NCI-H1930 (cell line): ENCODE results near the gene ACTG1.

Source experiments
- DNase-seq, 2 experiments: peaks; one replicate each; lab custom pipeline; 2025; lab: John Stamatoyannopoulos, UW

Gene ACTG1

DNA sequence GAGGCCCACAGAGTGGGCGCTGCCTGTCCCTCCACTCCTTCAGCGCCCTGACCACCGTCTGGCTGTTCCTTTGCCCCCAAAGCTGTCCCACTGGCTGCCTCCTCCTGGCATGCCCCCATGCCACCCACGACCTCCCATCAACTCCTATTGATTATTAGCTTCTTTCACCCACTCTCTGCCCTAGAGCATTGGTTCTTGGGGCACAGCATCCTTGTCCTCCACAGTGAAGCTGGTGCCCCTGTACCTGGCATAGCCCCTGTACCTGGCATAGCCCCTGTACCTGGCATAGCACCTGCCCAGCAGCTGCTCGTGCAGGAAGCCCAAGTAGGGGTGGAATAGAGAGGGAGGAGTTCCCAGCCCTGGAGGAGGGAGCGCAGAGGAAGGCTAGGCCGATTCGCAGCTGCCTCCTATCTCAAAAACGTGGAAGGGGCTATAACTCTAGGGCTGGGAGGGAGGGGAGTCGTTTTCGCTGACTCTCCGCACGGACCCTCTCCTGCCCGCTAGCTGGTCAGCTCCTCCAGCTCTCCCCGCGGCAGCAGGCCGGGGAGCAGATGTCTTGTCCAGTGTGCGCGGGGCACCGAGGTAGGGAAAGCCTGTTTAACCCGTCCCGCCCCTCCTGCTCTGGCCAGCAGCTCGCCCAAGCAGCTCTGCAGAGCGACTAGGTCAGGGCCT lies 5.7 kb upstream of the ACTG1 start:
- no peak for DNase-seq

DNA sequence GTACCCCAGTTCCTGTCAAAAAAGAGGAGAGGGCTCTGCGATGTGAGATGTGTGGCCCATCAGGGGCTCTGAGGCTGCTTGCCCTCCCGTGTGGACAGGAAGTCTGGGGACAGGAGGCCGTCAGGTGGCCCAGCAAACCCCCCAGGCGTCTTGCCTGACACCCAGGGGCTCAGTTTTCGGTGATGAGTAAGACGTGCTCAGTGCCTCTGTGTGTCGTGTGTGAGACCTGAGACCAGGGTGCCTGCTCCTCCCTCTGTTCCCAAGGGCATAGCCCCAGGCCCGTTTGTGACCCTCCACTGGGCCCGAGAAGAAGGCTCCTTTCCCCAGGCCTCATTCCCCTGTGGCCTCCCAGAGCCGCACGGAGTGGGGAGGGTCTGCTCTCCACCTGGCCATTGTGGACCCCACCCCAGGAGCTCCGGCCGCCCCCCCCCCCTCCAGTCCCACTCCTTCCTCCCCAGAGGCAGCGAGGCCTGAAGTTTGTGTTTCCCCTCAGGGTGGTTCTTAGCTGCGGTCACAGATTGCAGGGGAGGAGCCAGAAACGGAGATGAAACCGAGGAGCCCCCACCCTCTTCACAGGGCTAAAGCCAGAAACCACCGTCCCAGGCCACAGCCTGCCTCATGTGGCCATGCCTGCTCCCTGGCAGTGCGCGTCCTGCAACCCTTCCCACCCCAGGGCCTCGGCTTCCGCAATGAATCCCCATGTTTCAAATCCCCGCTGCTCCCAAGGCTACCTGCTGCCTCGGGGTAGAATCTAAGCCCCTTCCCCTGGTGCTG lies 4.9 kb upstream of the ACTG1 start:
- DNase-seq = no peak

DNA sequence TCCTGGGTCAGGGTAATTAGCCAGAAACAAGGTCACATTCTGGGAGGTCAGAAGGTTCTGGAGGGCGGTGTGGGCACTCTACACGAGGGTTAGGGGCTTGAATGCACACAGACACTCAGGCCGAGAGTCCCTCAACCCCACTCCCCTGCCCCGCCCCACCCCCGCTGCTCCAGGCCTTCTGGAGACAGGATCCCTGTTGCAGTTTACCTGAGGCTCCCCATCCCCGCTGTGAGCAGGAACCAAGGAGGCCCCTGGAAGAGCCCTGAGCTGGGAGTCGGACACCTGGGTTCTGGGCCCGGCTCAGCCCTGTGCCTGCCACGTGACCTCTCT lies 4.4 kb upstream of the ACTG1 start:
- DNase-seq = no peak

DNA sequence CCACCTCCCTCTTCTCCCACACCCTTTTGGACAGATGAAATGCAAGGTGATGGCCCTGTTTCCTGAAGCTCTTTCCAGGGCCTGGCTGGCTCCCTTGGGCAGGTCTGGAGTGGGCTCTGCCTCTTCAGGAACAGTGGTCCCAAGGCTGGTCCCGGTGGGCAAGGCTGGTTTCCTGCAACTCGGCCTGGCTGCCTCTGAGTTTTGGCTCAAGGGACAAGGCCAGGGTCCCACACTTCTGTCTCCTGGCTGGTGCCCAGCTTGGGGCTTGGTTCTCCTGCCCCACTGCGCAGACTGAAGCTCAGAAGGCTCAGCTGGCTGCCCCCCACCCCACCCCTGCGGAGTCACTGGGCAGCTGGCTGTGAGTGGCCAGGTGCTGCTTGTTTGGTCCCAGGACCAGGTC lies 3.8 kb upstream of the ACTG1 start:
- no peak for DNase-seq

DNA sequence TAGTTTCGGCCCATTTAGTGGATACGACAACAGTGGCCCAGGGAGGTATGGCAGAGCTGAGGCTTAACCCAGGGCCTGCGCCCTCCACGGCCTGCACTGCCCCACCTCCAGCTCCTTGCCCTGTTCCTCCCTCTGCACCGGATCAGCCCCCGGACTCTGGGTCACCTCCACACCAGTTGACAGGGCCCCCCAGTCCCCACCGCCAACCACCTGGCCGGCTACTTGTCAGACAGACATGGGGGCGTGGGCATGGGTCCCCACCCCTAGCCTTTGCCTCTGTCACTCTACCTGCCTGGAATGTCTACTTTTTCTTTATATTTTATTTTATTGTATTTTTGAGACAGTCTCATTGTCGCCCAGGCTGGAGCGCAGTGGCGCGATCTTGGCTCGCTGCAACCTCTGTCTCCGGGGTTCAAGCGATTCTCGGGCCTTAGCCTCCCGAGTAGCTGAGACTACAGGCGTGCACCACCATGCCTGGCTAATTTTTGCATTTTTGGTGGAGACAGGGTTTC lies 3.0 kb upstream of the ACTG1 start:
- DNase-seq = no peak

DNA sequence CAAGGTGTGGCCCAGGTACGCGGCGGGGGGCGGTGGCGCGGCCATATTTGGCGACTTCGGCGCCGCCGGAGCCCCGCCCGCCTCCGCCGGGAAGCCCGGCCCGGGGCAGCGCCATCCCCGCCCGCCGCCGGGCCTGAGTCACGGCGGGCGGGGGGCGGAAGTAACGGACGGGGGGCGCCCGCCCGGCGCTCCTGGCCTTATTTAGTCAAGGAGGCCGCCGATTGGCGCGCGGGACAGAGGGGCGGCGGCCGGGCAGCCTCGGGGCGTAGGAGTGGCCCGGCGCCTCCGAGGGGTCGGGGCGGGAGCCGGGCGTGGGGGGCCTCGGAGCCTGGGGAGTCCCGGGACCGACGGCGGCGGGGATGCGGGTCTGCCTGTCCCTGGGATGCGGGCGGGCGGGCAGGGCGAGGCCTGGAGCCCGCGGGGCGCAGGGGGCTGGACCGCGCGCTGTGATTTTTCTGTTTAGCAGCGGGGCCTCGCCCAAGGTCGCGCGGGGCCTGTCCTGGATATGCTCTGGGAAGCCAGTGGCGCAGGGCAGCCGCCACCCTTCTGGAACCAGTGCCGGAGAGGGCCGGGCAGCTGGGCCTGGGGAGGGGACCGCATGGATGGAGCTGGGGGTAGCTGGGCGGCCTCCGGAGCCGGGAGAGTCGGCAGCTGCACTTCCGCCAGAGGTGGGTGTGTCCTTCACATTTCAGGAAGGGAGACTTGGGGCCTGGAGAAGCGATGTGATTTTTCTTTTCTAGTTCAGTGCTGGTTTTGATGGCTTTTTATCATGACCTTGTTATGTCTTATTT lies 2.3 kb upstream of the ACTG1 start:
- peak; percentile 78 to 87 for DNase-seq

DNA sequence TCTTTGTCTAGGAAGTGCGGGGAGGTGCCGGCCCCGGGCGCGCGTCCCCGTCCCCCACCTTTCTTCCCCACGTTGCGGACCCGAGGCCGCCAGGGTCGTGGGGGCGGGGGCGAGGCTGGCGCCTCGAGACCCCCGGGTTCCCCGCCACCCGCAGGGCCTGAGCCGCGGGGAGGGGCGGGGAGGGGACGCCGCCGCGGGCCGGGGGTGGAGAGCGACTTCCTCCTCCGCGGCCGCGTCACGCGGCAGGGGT lies 1.8 kb upstream of the ACTG1 start:
- DNase-seq = no peak

DNA sequence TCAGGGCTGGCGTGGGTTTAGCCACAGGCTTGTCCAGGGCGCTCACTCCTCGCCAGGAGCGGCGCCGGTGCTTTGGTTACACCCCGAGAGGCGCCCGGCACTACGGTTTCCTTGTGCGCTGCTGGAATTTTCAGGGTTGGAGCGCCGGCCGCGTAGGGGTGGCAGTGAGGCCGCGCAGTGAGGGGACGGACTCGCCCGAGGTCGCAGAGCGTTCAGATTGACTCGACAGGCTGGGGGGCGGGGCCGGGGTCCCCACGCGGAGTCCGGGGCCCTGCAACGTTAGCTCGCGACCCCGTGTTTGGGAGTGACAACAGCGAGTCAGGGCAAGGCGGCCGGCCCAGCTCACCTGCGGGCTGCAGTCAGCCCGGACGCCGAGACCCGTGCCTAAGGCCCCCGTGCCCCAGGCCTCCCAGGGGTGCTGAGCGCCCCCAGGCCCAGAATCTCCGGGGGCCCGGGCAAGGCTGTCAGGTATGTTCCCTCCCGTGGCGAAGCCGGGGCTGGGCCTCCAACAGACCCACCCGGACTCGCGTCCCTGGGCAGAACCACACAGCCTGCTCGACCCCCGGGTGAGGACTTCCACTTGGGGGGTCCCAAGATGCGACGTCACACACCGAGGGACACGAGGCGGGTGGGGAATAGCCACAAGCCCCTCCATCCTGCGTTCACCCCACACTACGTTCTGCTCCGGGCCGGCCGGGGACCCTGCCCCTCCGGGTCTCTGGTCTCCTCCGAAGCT lies 1.3 kb upstream of the ACTG1 start:
- DNase-seq = peak; percentile 65 to 83

DNA sequence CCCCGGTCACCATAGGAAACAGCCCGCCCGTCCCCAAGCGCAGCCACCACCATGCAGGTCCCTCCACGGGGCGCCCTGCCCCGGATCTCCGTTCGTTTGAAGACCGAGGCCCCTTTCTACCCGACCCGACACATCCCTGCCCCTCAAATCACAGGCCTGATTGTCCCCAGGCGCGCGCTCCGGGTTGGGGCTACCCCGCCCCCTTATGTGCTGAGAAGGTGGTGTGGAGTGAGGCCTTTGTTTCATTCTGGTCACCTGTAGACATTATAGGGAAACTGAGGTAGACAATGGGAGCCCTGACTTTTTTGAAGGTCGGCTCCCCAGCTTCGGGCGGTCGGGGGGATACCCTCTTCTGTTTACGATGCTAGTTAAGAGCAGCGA lies 763 bp upstream of the ACTG1 start:
- peak; percentile 68 to 83 for DNase-seq

DNA sequence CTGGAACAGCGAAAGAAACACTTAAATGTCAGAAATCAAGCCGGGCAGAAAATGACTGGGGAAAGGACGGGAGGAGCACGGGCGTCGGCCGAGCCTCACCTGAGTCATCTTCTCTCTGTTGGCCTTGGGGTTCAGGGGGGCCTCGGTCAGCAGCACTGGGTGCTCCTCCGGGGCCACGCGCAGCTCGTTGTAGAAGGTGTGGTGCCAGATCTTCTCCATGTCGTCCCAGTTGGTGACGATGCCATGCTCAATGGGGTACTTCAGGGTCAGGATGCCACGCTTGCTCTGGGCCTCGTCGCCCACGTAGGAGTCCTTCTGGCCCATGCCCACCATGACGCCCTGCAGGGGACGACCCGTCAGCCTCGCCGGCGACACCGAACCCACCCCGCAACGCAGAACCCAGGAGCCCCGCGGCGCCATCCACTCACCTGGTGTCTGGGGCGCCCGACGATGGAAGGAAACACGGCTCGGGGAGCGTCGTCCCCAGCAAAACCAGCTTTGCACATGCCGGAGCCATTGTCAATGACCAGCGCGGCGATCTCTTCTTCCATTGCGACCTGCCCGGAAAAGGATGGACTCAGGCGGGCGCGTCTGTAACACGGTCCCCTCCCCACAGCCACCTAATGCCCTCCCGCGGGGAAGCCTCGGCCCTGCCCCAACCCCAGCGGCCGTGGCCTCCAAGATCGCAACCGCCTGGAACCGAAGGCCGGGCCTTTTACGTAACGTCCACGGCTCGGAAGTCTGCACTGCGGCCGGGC lies 616 bp downstream of the ACTG1 start:
- DNase-seq = no peak

DNA sequence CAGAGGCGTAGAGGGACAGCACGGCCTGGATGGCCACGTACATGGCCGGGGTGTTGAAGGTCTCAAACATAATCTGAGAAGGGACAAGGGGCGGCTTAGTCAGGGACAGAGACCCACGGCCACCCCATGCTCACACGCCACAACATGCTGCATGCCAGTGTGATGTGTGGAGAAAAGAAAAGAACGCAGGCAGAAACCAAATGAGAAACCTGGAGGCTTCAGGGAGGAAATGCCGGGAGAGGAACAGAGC lies 1.1 kb downstream of the ACTG1 start:
- DNase-seq = no peak

DNA sequence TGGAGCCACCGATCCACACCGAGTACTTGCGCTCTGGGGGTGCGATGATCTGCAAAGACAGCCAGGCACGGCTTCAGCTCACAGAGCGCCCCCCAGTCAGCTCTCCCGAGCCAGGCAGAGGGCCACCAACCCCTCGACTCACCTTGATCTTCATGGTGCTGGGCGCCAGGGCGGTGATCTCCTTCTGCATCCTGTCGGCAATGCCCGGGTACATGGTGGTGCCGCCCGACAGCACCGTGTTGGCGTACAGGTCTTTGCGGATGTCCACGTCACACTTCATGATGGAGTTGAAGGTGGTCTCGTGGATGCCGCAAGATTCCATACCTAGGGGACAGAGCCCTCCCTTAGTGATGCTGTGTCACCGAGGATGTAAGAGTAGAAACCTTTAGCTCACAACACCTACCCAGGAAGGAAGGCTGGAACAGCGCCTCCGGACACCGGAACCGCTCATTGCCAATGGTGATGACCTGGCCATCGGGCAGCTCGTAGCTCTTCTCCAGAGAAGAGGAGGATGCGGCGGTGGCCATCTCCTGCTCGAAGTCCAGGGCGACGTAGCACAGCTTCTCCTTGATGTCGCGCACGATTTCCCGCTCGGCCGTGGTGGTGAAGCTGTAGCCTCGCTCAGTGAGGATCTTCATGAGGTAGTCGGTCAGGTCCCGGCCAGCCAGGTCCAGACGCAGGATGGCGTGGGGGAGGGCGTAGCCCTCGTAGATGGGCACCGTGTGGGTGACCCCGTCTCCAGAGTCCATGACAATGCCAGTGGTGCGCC lies 1.6 kb downstream of the ACTG1 start:
- no peak for DNase-seq

DNA sequence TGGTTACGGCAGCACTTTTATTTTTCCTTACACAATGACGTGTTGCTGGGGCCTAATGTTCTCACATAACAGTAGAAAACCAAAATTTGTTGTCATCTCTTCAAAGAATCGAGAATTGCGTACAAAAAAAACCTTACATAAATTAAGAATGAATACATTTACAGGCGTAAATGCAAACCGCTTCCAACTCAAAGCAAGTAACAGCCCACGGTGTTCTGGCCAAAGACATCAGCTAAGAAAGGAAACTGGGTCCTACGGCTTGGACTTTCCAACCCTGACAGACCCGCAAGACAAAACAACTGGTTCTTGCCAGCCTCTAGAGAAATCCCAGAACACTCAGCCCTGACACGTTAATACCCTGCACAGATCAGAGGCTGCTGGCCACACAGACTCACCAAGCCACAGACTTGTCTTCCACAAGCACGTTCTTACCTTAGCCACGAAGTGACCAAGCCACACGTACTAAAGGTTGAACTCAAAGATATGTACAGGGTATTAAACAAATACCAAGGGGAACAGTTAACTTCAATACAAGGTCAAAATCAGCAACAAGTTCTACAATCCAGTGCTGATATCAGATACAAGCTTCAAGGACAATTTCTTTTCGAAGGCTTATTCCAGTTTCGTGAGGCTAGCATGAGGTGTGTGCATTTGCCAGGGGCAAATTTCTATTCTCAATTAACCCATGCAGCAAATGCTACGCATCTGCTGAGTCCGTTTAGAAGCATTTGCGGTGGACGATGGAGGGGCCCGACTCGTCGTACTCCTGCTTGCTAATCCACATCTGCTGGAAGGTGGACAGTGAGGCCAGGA lies 2.4 kb downstream of the ACTG1 start:
- no peak for DNase-seq

DNA sequence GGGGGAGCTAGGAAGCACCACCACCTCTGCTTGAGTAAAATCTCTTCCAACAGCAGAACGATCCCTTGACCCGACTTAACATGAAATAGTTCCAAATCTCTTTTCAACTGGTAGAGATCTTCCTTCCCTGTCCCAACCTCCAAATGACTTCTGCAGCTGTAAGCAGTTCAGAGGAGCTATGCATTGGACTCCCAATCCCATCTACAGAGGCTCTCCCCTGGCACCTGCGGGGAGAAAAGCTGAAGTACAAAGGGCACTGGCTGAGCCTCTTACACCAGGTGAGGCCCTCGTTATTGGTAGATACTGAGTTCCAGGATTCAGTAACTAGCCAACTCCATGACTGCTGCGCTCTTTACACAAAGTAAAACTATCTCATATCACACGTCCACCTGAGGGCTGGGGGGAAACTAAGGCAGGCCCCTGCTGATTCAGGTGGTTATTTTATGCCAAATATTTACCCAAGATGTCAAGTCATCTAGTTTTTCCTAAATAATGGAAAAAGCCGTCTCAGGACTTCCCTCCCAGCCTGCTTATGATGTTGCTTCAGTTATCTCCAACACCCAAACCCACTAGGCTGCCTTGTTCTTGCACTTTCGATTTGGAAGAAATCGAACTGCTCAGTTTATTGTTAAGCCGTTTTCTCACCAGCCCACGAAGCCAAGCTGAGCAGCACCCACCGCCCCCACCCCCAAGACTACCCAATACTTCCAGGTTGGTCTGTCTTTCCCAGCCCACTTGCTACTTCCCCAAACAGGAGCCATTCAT lies 3.2 kb downstream of the ACTG1 start:
- DNase-seq = no peak

DNA sequence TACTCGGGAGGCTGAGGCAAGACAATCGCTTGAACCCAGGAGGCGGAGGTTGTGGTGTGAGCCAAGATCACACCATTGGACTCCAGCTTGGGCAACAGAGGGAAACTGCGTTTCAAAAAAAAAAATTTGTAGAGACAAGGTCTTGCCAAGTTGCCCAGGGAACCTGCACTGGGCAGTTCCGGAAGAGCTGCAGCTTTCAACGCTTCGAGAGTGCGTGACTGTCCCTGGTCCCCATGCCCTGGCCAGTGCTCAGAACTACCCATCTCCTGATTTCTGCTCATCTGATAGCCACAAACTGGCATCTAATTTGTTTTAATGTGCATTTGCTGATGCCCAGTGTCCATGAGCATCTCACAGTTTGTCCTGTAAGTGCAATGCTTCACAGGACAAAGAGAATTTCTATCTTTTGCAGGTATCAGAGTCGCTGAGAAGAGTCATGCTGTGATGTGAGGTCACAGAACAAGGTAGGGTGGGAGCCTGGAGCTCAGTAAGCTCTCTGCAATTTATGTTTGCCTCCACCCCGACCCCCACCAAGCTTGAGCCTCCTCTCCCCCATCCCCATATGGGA lies 3.9 kb downstream of the ACTG1 start:
- no peak for DNase-seq

DNA sequence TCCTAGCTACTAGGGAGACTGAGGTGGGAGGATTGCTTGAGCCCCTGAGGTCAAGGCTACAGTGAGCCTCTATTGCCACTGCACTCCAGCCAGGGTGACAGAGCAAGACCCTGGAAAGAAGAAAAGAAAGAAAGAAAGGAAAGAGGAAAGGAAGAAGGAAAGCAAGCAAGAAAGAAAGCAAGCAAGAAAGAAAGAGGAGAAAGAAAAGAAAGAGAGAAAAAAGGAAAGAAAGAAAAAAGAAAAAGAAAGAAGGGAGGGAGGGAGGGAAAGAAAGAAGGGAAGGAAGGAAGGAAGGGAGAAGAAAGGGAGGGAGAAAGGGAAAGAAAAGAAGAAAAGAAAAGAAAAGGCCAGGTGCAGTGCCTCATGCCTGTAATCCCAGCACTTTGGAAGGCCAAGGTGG lies 9.0 kb downstream of the ACTG1 start:
- no peak for DNase-seq

DNA sequence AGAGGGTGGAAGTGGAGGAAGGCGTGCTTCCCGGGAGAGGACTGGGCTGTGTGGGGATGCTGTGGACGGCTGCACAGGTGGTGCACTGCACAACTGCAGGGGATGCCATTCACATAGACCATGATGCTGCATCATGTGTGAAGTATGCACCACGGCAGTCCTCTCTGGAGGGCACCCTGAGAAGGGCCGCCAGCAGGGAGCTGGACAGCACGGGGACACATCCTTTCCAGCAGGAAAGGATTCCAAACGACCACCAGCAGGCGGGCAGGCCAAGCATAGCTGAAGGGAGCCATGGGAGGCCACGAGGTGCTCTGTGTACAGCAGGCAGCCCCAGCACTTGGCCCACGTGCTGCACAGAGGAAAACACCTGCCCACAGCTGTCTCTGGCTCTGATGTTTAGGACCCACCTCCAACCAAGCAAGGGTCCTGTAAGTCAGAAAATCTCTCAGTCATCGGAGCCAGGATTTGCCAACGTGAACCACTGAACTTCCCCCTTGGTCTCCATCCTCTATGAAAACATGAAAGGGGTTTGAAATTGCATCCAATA lies 10.1 kb downstream of the ACTG1 start:
- no peak for DNase-seq

DNA sequence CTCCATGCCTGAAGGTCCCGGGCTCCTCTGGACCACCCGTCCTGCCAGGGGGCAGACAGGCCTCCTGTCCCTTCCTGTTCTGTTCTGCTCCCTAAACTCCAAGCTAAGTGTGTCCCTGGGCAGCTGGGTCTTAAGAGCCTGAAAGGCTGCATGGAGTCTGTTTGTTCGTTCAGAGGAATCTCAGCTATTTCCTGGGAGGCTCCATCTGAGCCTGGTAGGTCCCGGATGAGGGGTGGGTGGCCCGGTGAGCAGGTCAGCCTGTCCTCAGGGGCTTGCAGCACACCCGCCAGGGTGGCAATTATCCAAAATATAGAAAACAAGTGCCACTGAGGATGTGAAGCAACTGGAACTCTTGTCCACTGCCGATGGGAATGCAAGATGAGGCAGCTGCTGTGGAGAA lies 12.6 kb downstream of the ACTG1 start:
- no peak for DNase-seq

DNA sequence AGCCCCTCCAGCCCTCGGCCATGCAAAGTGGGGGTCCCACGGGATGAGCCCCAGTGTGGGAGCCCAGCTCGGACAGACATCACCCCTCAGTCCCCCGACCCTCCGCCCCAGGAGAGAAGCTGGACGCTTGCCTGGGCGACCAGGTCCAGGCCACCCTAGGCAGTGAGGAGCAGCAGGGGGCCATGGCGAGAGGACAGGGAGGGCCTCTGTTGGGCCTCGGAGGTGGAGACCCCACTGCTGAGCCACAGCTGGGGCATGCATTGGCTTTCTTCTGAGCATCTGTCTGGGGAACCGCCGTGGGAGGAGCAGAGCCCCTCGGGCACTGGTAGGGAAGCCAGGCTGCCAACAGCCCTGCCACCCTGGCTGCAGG lies 13.0 kb downstream of the ACTG1 start:
- DNase-seq = no peak
